ENCODE measurements around the gene OR11G2.
"Not testable (repeated sequence)": the region's sequence is repeated elsewhere in the genome, so short reads cannot be mapped to it uniquely, and the experiment has no call there.

Gene OR11G2

GRCh38 chr14:20223410-20223809 is 32.7 kb downstream of the OR11G2 start, which contains the start of gene OR11H6:
Gene OR11H6, plus strand, starts transcription at chr14:20223710. Its CDS starts 0 bp downstream, at chr14:20223710.
- Histone ChIP-seq H3K27me3 (ENCODE audit: control insufficient read depth, insufficient read depth, low read length) (no peaks in the 10 kb centered on the region), H3K9ac (ENCODE audit: low read length) (no peak within 1 kb of the TSS), H3K27ac (ENCODE audit: low read length) (no peak within 1 kb of the TSS), H3K4me3 (ENCODE audit: low read length) (no peak within 1 kb of the TSS), H3K4me1 (ENCODE audit: control insufficient read depth, low read depth, low read length) (no peaks in the 10 kb centered on the region), H3K9me3 (ENCODE audit: control insufficient read depth, low read depth, low read length) (peaks cover 71% of the 10 kb centered on the region), H3K36me3 (ENCODE audit: control insufficient read depth, low read depth, low read length) (no peaks in the 10 kb centered on the region)

DNA sequence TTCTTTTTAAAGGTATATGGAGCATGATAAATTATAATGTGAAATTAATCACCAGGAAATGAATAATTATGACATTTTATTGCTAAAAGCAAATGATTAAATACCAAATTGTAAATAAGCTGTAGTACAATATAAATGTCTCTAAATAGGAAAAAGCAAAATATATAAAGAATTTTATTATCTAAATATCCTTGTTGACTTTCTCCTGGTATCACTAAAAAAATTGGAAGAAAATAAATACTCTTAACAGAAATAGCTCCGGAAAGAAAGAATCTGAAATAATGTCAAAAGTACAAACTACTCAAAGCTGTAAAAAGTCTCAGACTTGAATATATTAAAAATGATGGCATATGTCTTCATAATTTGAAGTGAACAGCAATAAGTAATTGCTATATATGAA is 38.0 kb downstream of the OR11G2 start, which contains the start of gene OR11H7:
Gene OR11H7, plus strand, starts transcription at position 301 of the 400 bp plus-strand sequence.
- Histone ChIP-seq H3K27ac (ENCODE audit: low read length) (no peak within 1 kb of the TSS), H3K36me3 (ENCODE audit: control insufficient read depth, low read depth, low read length) (no peaks in the 10 kb centered on the region), H3K4me3 (ENCODE audit: low read length) (no peak within 1 kb of the TSS), H3K9me3 (ENCODE audit: control insufficient read depth, low read depth, low read length) (peaks cover 46% of the 10 kb centered on the region), H3K4me1 (ENCODE audit: control insufficient read depth, low read depth, low read length) (no peaks in the 10 kb centered on the region), H3K27me3 (ENCODE audit: control insufficient read depth, insufficient read depth, low read length) (no peaks in the 10 kb centered on the region), H3K9ac (ENCODE audit: low read length) (no peak within 1 kb of the TSS)

GRCh38 chr14:20235415-20235814 is 44.7 kb downstream of the OR11G2 start:
- not testable (repeated sequence) for H3K36me3 ChIP-seq (ENCODE audit: control insufficient read depth, low read depth, low read length); H3K4me3 ChIP-seq (ENCODE audit: low read length); H3K27me3 ChIP-seq (ENCODE audit: control insufficient read depth, insufficient read depth, low read length); H3K9ac ChIP-seq (ENCODE audit: low read length); H3K27ac ChIP-seq (ENCODE audit: low read length); H3K4me1 ChIP-seq (ENCODE audit: control insufficient read depth, low read depth, low read length)
- H3K9me3 ChIP-seq (ENCODE audit: control insufficient read depth, low read depth, low read length) = peaks cover 19% of the 10 kb centered on the region

DNA sequence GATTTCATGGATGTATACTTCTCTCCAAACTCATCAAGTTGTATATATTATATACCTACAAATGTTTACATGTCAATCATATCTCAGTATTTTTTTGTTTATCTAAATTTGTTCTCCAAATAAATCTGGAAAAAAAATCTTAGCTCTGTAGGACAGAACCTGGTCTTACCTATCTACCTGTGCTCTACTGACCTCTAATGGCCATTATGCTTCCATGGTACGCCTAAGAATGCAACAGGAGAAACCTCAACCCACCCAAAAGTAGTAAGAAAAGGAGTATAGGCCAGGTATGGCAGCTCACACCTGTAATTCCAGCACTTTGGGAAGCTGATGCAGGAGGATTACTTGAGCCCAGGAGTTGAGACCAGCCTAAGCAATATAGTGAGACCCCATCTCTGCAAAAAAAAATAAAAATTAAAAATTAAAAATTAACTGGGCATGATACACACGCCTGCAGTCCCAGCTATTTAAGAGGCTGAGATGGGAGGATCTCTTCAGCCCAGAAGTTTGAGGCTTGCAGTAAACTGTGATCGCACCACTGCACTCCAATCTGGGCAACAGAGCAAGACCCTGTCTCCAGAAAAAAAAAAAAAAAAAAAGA is 57.0 kb downstream of the OR11G2 start:
- H3K9ac ChIP-seq (ENCODE audit: low read length) = no peak overlapping the region
- H3K27me3 ChIP-seq (ENCODE audit: control insufficient read depth, insufficient read depth, low read length) = no peaks in the 10 kb centered on the region
- H3K4me1 ChIP-seq (ENCODE audit: control insufficient read depth, low read depth, low read length) = no peaks in the 10 kb centered on the region
- H3K4me3 ChIP-seq (ENCODE audit: low read length) = no peak overlapping the region
- no peaks in the 10 kb centered on the region for H3K36me3 ChIP-seq (ENCODE audit: control insufficient read depth, low read depth, low read length)
- H3K9me3 ChIP-seq (ENCODE audit: control insufficient read depth, low read depth, low read length) = peaks cover 55% of the 10 kb centered on the region
- no peak overlapping the region for H3K27ac ChIP-seq (ENCODE audit: low read length)

Data from iPS-18a (cell line).